Skin epidermis (tissue), 12 donors: Measurements from ENCODE around the gene TSPAN11.
"Not testable (repeated sequence)": the region's sequence is repeated elsewhere in the genome, so short reads cannot be mapped to it uniquely, and the experiment has no call there.

Experiments used
- H3K27ac ChIP-seq, 21 experiments: fragments of 200-600 bp; sonication (generic) in 11 of 21; one replicate each; pipeline ENCODE4 v1.5.0; 2020; ENCODE audit warnings: mild to moderate bottlenecking in 3 of 21, inconsistent platforms in 2 of 21, moderate library complexity in 2 of 21
- H3K4me3 ChIP-seq, 7 experiments: fragments of 200-600 bp; sonication (generic) in 2 of 7; one replicate each; pipeline ENCODE4 v1.5.0; 2020; ENCODE audit warnings: inconsistent platforms in 2 of 7, mild to moderate bottlenecking in 2 of 7, moderate library complexity in 1 of 7

TSPAN11 gene

GRCh38 chr12:30926243-30927221 lies at the start of gene TSPAN11:
TSS of gene TSPAN11 (plus strand) at chr12:30926748. CDS start at chr12:30953992, 27,244 bp downstream.
- peak within 1 kb of the TSS; percentile 12 to 45 (median 26) for H3K4me3 ChIP-seq
- H3K27ac ChIP-seq, result peak within 1 kb of the TSS in 17 of 21 experiments; percentile 10 to 75 (median 55)

GRCh38 chr12:30877105-30877875 lies 49.3 kb upstream of the TSPAN11 start:
- H3K27ac ChIP-seq, result no peak overlapping the region
- H3K4me3 ChIP-seq, result no peak overlapping the region

- Histone ChIP-seq H3K4me3 (no peak overlapping the region), H3K27ac (no peak overlapping the region)
Measured at GRCh38 chr12:30878024-30878423, 48.5 kb upstream of the TSPAN11 start.

- Histone ChIP-seq H3K4me3 (no peak overlapping the region), H3K27ac (no peak overlapping the region)
Measured at GRCh38 chr12:30880061-30880460, 46.5 kb upstream of the TSPAN11 start.

GRCh38 chr12:30880813-30881212 lies 45.7 kb upstream of the TSPAN11 start:
- Histone ChIP-seq H3K4me3 (no peak overlapping the region), H3K27ac (no peak overlapping the region)

GRCh38 chr12:30882706-30883105 lies 43.8 kb upstream of the TSPAN11 start:
- H3K4me3 ChIP-seq, result no peak overlapping the region
- no peak overlapping the region for H3K27ac ChIP-seq

GRCh38 chr12:30884799-30885198 lies 41.7 kb upstream of the TSPAN11 start:
- no peak overlapping the region for H3K4me3 ChIP-seq
- no peak overlapping the region for H3K27ac ChIP-seq

GRCh38 chr12:30885321-30885720 lies 41.2 kb upstream of the TSPAN11 start:
- Histone ChIP-seq H3K4me3 (no peak overlapping the region), H3K27ac (no peak overlapping the region)

- Histone ChIP-seq H3K27ac (no peak overlapping the region), H3K4me3 (no peak overlapping the region)
Measured at GRCh38 chr12:30887226-30887625, 39.3 kb upstream of the TSPAN11 start.

GRCh38 chr12:30888241-30888640 lies 38.3 kb upstream of the TSPAN11 start:
- no peak overlapping the region for H3K4me3 ChIP-seq
- no peak overlapping the region for H3K27ac ChIP-seq

GRCh38 chr12:30894531-30894930 lies 32.0 kb upstream of the TSPAN11 start:
- not testable (repeated sequence) for H3K4me3 ChIP-seq, H3K27ac ChIP-seq

- Histone ChIP-seq H3K4me3 (no peak overlapping the region), H3K27ac (no peak overlapping the region)
Measured at GRCh38 chr12:30896461-30896860, 30.1 kb upstream of the TSPAN11 start.

GRCh38 chr12:30898846-30899245 lies 27.7 kb upstream of the TSPAN11 start:
- no peak overlapping the region for H3K4me3 ChIP-seq

GRCh38 chr12:30900351-30900750 lies 26.2 kb upstream of the TSPAN11 start:
- no peak overlapping the region for H3K27ac ChIP-seq
- H3K4me3 ChIP-seq, result no peak overlapping the region

More at GRCh38 chr12:30898846-30899245, 27.7 kb upstream of the TSPAN11 start:
- no peak overlapping the region for H3K27ac ChIP-seq

- H3K4me3 ChIP-seq, result no peak overlapping the region
- H3K27ac ChIP-seq, result peak overlapping the region in 2 of 21 experiments; percentile 6 to 43
Measured at GRCh38 chr12:30902001-30902400, 24.5 kb upstream of the TSPAN11 start.

GRCh38 chr12:30902596-30902995 lies 24.0 kb upstream of the TSPAN11 start:
- no peak overlapping the region for H3K4me3 ChIP-seq
- peak overlapping the region in 4 of 21 experiments; percentile 4 to 43 (median 10) for H3K27ac ChIP-seq

GRCh38 chr12:30905463-30906009 lies 21.0 kb upstream of the TSPAN11 start:
- no peak overlapping the region for H3K27ac ChIP-seq
- H3K4me3 ChIP-seq, result no peak overlapping the region

GRCh38 chr12:30908076-30908721 lies 18.3 kb upstream of the TSPAN11 start:
- Histone ChIP-seq H3K27ac (peak overlapping the region in 9 of 21 experiments; percentile 18 to 75 (median 25)), H3K4me3 (no peak overlapping the region)

GRCh38 chr12:30908722-30909348 lies 17.7 kb upstream of the TSPAN11 start:
- no peak overlapping the region for H3K4me3 ChIP-seq
- peak overlapping the region in 12 of 21 experiments; percentile 20 to 75 (median 58) for H3K27ac ChIP-seq
